ENCODE data around the gene RSBN1L. TPM values are rescaled to one million over a fixed set of nuclear protein-coding genes. Genes with fewer than 3 reads are reported as not detected.

RSBN1L gene
- polyA plus RNA-seq, 3 donors = 1.3 to 10.0 (median 2.2) TPM

DNA sequence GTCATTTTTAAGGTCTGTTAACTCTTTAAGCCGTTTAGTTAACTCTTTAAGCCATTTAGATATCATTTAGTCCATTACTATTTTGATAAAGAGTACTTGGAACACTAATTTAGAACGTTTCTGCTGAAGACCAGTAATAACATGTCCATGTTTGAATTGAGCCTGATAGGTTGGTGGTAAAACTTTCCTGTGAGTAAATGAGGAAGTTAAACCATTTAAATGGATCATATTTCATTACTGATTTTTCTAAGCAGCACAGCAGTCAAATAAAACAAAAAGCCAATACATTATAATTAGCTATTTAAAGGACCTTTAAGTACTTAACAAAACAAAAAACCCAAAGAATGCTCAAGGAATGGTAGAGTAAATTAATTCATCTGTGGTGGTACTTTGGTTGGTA lies 131.7 kb downstream of the RSBN1L start:
- Mint-ChIP-seq H3K4me1 (peaks cover 30% of the 10 kb centered on the region), H3K27ac (no peak overlapping the region), H3K27me3 (ENCODE audit: low read depth in 3 of 3) (no peaks in the 10 kb centered on the region), H3K9me3 (peaks cover 2 to 17% (median 6%) of the 10 kb centered on the region in 7 donors), H3K36me3 (peaks cover 0 to 2% of the 10 kb centered on the region in 2 donors), H3K4me3 (no peak overlapping the region)
- Histone ChIP-seq H3K27ac (ENCODE audit: low read depth in 1 of 2, low read length in 2 of 2) (no peak overlapping the region), H3K36me3 (replicated peaks in 1 of 2; ENCODE audit: control insufficient read depth in 1 of 2, insufficient read depth in 2 of 2, low read length in 2 of 2) (no peaks in the 10 kb centered on the region), H3K27me3 (ENCODE audit: control insufficient read depth in 2 of 2, insufficient read depth in 2 of 2, low read length in 2 of 2) (no peaks in the 10 kb centered on the region), H2AFZ (ENCODE audit: insufficient read depth, low read depth, low read length, poor library complexity, severe bottlenecking) (no peak overlapping the region), H3K4me1 (ENCODE audit: control insufficient read depth in 1 of 2, insufficient read depth in 2 of 2, low read length in 2 of 2) (peaks cover 23 to 25% of the 10 kb centered on the region in 2 donors), H3K4me3 (replicated peaks in 1 of 3; ENCODE audit: low read depth in 2 of 3, low read length in 3 of 3) (no peak overlapping the region), H3K9me3 (replicated peaks in 1 of 2; ENCODE audit: control insufficient read depth in 1 of 2, insufficient read depth in 1 of 2, low read length in 2 of 2) (peaks cover 0 to 6% of the 10 kb centered on the region in 2 donors), H4K20me1 (ENCODE audit: insufficient read depth, low read length) (peaks cover 6% of the 10 kb centered on the region), H3K79me2 (ENCODE audit: insufficient read depth, low read length) (peaks cover 69% of the 10 kb centered on the region), H3K4me2 (replicated peaks; ENCODE audit: extremely low read depth, low read length, poor library complexity, severe bottlenecking) (no peak overlapping the region), H3K9ac (ENCODE audit: insufficient read depth, low read length, poor library complexity, severe bottlenecking) (no peak overlapping the region)
- WGBS (ENCODE audit: insufficient coverage) = no CpG with 5 or more reads among the region's 2 CpGs
- no peak for DNase-seq
- intact Hi-C loops (cut with micrococcal nuclease) = no loop called here
- TF ChIP-seq, protein P1, sequence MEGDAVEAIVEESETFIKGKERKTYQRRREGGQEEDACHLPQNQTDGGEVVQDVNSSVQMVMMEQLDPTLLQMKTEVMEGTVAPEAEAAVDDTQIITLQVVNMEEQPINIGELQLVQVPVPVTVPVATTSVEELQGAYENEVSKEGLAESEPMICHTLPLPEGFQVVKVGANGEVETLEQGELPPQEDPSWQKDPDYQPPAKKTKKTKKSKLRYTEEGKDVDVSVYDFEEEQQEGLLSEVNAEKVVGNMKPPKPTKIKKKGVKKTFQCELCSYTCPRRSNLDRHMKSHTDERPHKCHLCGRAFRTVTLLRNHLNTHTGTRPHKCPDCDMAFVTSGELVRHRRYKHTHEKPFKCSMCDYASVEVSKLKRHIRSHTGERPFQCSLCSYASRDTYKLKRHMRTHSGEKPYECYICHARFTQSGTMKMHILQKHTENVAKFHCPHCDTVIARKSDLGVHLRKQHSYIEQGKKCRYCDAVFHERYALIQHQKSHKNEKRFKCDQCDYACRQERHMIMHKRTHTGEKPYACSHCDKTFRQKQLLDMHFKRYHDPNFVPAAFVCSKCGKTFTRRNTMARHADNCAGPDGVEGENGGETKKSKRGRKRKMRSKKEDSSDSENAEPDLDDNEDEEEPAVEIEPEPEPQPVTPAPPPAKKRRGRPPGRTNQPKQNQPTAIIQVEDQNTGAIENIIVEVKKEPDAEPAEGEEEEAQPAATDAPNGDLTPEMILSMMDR (IDR thresholded peaks at IDR 0.05) = no peak

DNA sequence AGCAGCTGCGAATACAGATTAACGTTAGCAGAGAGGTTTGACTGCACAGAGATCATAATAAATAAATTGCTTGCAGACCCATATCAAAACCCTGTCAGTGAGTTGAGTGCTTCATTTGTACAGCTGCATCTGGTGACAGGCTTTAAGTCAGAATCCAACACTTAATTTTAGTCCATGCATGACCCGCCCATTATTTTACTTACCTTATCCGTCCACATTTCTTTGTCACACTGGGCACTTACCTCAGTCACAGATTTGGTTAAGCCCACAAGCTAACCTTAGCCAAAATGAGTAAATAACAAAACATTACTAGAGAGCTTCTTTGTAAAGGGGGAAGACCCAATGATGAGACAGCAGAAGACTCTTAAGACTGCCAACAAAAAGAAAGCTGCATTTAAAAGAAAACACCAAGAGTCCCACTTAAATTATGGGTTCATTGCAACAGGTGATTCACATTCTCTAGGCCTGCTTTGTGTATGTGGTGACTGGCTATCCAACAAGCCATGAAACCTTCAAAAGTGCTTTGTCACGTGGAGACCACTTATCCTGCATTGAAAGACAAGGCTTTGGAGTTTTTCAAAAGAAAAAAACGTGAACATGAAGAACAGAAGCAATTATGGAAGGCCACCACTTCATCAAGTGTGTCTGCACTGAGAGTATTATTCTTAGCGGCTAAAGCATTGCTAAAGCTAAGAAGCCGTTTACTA lies 134.5 kb downstream of the RSBN1L start:
- no peak overlapping the region for H3K27ac ChIP-seq (ENCODE audit: low read depth in 1 of 2, low read length in 2 of 2)
- WGBS (ENCODE audit: insufficient coverage) = 89% methylated on average over 3 of the region's 8 CpGs
- Mint-ChIP-seq H3K4me3 (no peak overlapping the region), H3K27me3 (ENCODE audit: low read depth in 3 of 3) (no peaks in the 10 kb centered on the region), H3K27ac (peak overlapping the region in 1 of 7 donors; percentile 73), H3K9me3 (peaks cover 0 to 6% (median 0%) of the 10 kb centered on the region in 7 donors), H3K4me1 (peaks cover 24% of the 10 kb centered on the region), H3K36me3 (peaks cover 0 to 2% of the 10 kb centered on the region in 2 donors)
- peaks cover 6% of the 10 kb centered on the region for H4K20me1 ChIP-seq (ENCODE audit: insufficient read depth, low read length)
- H2AFZ ChIP-seq (ENCODE audit: insufficient read depth, low read depth, low read length, poor library complexity, severe bottlenecking) = no peak overlapping the region
- no peaks in the 10 kb centered on the region for H3K27me3 ChIP-seq (ENCODE audit: control insufficient read depth in 2 of 2, insufficient read depth in 2 of 2, low read length in 2 of 2)
- H3K9ac ChIP-seq (ENCODE audit: insufficient read depth, low read length, poor library complexity, severe bottlenecking) = no peak overlapping the region
- no peak overlapping the region for H3K4me3 ChIP-seq (replicated peaks in 1 of 3; ENCODE audit: low read depth in 2 of 3, low read length in 3 of 3)
- no peak overlapping the region for H3K4me2 ChIP-seq (replicated peaks; ENCODE audit: extremely low read depth, low read length, poor library complexity, severe bottlenecking)
- no peak for DNase-seq
- no peaks in the 10 kb centered on the region for H3K36me3 ChIP-seq (replicated peaks in 1 of 2; ENCODE audit: control insufficient read depth in 1 of 2, insufficient read depth in 2 of 2, low read length in 2 of 2)
- TF ChIP-seq, protein P1 (IDR thresholded peaks at IDR 0.05) = no peak
- peaks cover 72% of the 10 kb centered on the region for H3K79me2 ChIP-seq (ENCODE audit: insufficient read depth, low read length)
- intact Hi-C loops (cut with micrococcal nuclease) = no loop called here
- H3K4me1 ChIP-seq (ENCODE audit: control insufficient read depth in 1 of 2, insufficient read depth in 2 of 2, low read length in 2 of 2) = peaks cover 12 to 14% of the 10 kb centered on the region in 2 donors
- H3K9me3 ChIP-seq (replicated peaks in 1 of 2; ENCODE audit: control insufficient read depth in 1 of 2, insufficient read depth in 1 of 2, low read length in 2 of 2) = no peaks in the 10 kb centered on the region

All from CD14-positive monocyte (primary cell).